K562 (cell line): ENCODE results near the gene LRRC8E. TPM values are rescaled to one million over a fixed set of nuclear protein-coding genes. Genes with fewer than 3 reads are reported as not detected.

Experiments
- ASH1L ChIP-seq: fragments of 450-650 bp; IDR thresholded peaks from 2 replicates; pipeline ENCODE4 v1.6.1; 2018; ENCODE audit warnings: borderline replicate concordance, mild to moderate bottlenecking, low read depth; ENCODE audit not compliant: partially characterized antibody
- BCOR ChIP-seq: fragments of 450-650 bp; IDR thresholded peaks from 2 replicates; pipeline ENCODE4 v1.6.1; 2016
- CCNT2 ChIP-seq: IDR thresholded peaks from 2 replicates; pipeline ENCODE4 v1.6.1; 2011; ENCODE audit warnings: borderline replicate concordance, low read depth, mild to moderate bottlenecking, moderate library complexity, mixed read lengths, low read length; ENCODE audit not compliant: insufficient read length; ENCODE audit errors: extremely low read depth
- CEBPG ChIP-seq, 3 experiments: fragments of 200-800 bp in 1 of 3; sonication (Bioruptor generic) in 1 of 3; sonication (generic) in 1 of 3; formaldehyde crosslinking in 1 of 3; IDR thresholded peaks in 2 of 3; conservative IDR thresholded peaks in 1 of 3; 2 replicates each; pipeline versions ENCODE4 v1.6.1 to v1.8.0; 2016 to 2022; ENCODE audit warnings: missing compliant biosample characterization in 2 of 3, missing genetic modification characterization in 2 of 3, mild to moderate bottlenecking in 1 of 3, missing genetic modification reagents in 1 of 3
- ETV1 ChIP-seq: fragments of 450-650 bp; conservative IDR thresholded peaks from 2 replicates; pipeline ENCODE4 v1.6.1; 2016; ENCODE audit warnings: missing genetic modification characterization, control low read depth, low read depth, missing compliant biosample characterization
- FUS ChIP-seq: fragments of 200-400 bp; formaldehyde crosslinking; optimal IDR thresholded peaks from 2 replicates; pipeline ENCODE3; 2017; ENCODE audit warnings: low read depth, low read length
- HDAC1 ChIP-seq, 2 experiments: fragments of 450-650 bp; IDR thresholded peaks; 2 replicates each; pipeline ENCODE4 v1.6.1; 2016 to 2017; ENCODE audit warnings: inconsistent platforms in 1 of 2, mild to moderate bottlenecking in 1 of 2, moderate library complexity in 1 of 2
- HSF4 ChIP-seq: fragments of 250-450 bp; sonication (Bioruptor Pico); IDR thresholded peaks from 2 replicates; pipeline ENCODE4 v2.1.2; 2022; ENCODE audit warnings: mild to moderate bottlenecking, moderate library complexity, borderline replicate concordance
- JUN ChIP-seq, 2 experiments: sonication (generic) in 1 of 2; formaldehyde crosslinking in 1 of 2; IDR thresholded peaks; 2 replicates each; pipeline versions ENCODE4 v1.6.1 to v1.8.0; 2012 to 2022; ENCODE audit warnings: borderline replicate concordance in 2 of 2, mild to moderate bottlenecking in 2 of 2, improper control_type of control experiment in 1 of 2, low read depth in 1 of 2, low read length in 1 of 2, missing genetic modification reagents in 1 of 2
- MCM7 ChIP-seq, 2 experiments: fragments of 450-650 bp; IDR thresholded peaks; 2 replicates each; pipeline ENCODE4 v1.6.1; 2016 to 2018
- MNT ChIP-seq, 2 experiments: fragments of 450-650 bp; conservative IDR thresholded peaks; 2 replicates each; pipeline ENCODE4 v1.6.1; 2017; ENCODE audit warnings: mild to moderate bottlenecking in 2 of 2, moderate library complexity in 2 of 2
- MTA1 ChIP-seq: fragments of 450-650 bp; IDR thresholded peaks from 2 replicates; pipeline ENCODE4 v1.6.1; 2017; ENCODE audit warnings: borderline replicate concordance
- NEUROD1 ChIP-seq: fragments of 150-350 bp; IDR thresholded peaks from 2 replicates; pipeline ENCODE4 v1.6.1; 2014; ENCODE audit warnings: borderline replicate concordance, low read length, low read depth; ENCODE audit not compliant: partially characterized antibody
- NR2C2 ChIP-seq, 2 experiments: fragments of 200-800 bp in 1 of 2; sonication (Bioruptor generic) in 1 of 2; sonication (generic) in 1 of 2; formaldehyde crosslinking in 1 of 2; IDR thresholded peaks; 2 replicates each; pipeline versions ENCODE4 v1.6.1 to v1.8.0; 2016 to 2022; ENCODE audit warnings: mild to moderate bottlenecking in 1 of 2, missing compliant biosample characterization in 1 of 2, missing genetic modification characterization in 1 of 2, missing genetic modification reagents in 1 of 2
- NR4A1 ChIP-seq, 2 experiments: fragments of 250-450 bp in 1 of 2; fragments of 450-650 bp in 1 of 2; sonication (Bioruptor Pico) in 1 of 2; IDR thresholded peaks; 2 replicates each; pipeline versions ENCODE4 v1.4.0 to v1.6.1; 2016 to 2020; ENCODE audit warnings: mild to moderate bottlenecking in 2 of 2, missing compliant biosample characterization in 1 of 2, missing genetic modification characterization in 1 of 2, moderate library complexity in 1 of 2
- RBFOX2 ChIP-seq: fragments of 200-400 bp; formaldehyde crosslinking; IDR thresholded peaks from 2 replicates; pipeline ENCODE4 v1.6.1; 2017; ENCODE audit warnings: low read depth, mild to moderate bottlenecking, low read length, moderate library complexity
- STAG1 ChIP-seq: sonication (generic); formaldehyde crosslinking; IDR thresholded peaks from 2 replicates; pipeline ENCODE4 v1.5.0; 2020; ENCODE audit warnings: missing genetic modification reagents, borderline replicate concordance
- SUPT5H ChIP-seq: fragments of 450-650 bp; IDR thresholded peaks from 2 replicates; pipeline ENCODE4 v1.6.1; 2016
- TFAP4 ChIP-seq: sonication (generic); formaldehyde crosslinking; IDR thresholded peaks from 2 replicates; pipeline ENCODE4 v1.8.0; 2022; ENCODE audit warnings: missing genetic modification reagents, mild to moderate bottlenecking, moderate library complexity, borderline replicate concordance
- TGIF2 ChIP-seq: sonication (generic); formaldehyde crosslinking; IDR thresholded peaks from 2 replicates; pipeline ENCODE4 v1.8.1; 2022; ENCODE audit warnings: mild to moderate bottlenecking, missing genetic modification reagents, moderate library complexity
- U2AF1 ChIP-seq: fragments of 200-400 bp; formaldehyde crosslinking; optimal IDR thresholded peaks from 2 replicates; pipeline ENCODE3; 2017; ENCODE audit warnings: mild to moderate bottlenecking, low read depth, low read length, moderate library complexity
- ZFP36 ChIP-seq: fragments of 150-350 bp; IDR thresholded peaks from 2 replicates; pipeline ENCODE4 v1.6.1; 2018; ENCODE audit warnings: low read length, low read depth; ENCODE audit not compliant: partially characterized antibody
- ZFPM2 ChIP-seq: fragments of 250-450 bp; sonication (Bioruptor Pico); IDR thresholded peaks from 2 replicates; pipeline ENCODE4 v1.5.1; 2022; ENCODE audit warnings: mild to moderate bottlenecking
- ZNF354B ChIP-seq: fragments of 250-450 bp; sonication (Bioruptor Pico); IDR thresholded peaks from 2 replicates; pipeline ENCODE4 v1.4.0; 2020
- ZNF76 ChIP-seq: fragments of 250-450 bp; sonication (Bioruptor Pico); IDR thresholded peaks from 2 replicates; pipeline ENCODE4 v1.4.0; 2020; ENCODE audit warnings: mild to moderate bottlenecking, moderate library complexity, borderline replicate concordance
- polyA plus RNA-seq, 8 experiments: library from polyadenylated mRNA; depleted of rRNA in 4 of 8; stranded (reverse) in 5 of 8; unstranded in 3 of 8; fragments of >200 nt; fragmentation: Nextera tagmentation in 2 of 8; fragmentation: Illumina TruSeq in 1 of 8; extraction: Ambion mirVana in 2 of 8; extraction: Trizol in 1 of 8; gene quantifications; 2 replicates each; pipeline versions ENCODE4 v1.2.1 to v1.2.3, GENCODE V29; 2011 to 2014; ENCODE audit warnings: inconsistent platforms in 1 of 8, missing spikeins in 1 of 8
- total RNA-seq, 7 experiments: library from RNA; depleted of rRNA in 6 of 7; stranded (reverse); fragments of >200 nt in 6 of 7; fragmentation: Illumina TruSeq in 2 of 7; extraction: Trizol in 2 of 7; gene quantifications; 2 replicates each; pipeline versions ENCODE4 v1.2.1 to v1.2.3, GENCODE V29; 2011 to 2021; ENCODE audit warnings: low replicate concordance in 1 of 7

LRRC8E gene
- total and polyA plus RNA-seq, 9 of the 15 experiments (the other 6 are each of a cell fraction or from before 2014, with no cell fraction given): 0.08 to 5.7 (median 3.5) TPM; not detected in 1

GRCh38 chr19:7944177-7944761 lies 56.0 kb downstream of the LRRC8E start (continued):
- TF ChIP-seq MNT (conservative IDR thresholded peaks at IDR 0.05) (peak; percentile 88 to 89), HSF4 (CRISPR knock-in tag) (no peak), ZFPM2 (no peak), BCOR (peak; percentile 70), FUS (no peak), ETV1 (tag) (no peak), RBFOX2 (no peak), NR2C2 (CRISPR knock-in tag; IDR thresholded peaks at IDR 0.05) (no peak), NR2C2 (tag; IDR thresholded peaks at IDR 0.05) (no peak), ZNF354B (CRISPR knock-in tag) (peak; percentile 41; the same call in 1 of the 2 replicates), NR4A1 (CRISPR knock-in tag; IDR thresholded peaks at IDR 0.05) (no peak), NR4A1 (tag; IDR thresholded peaks at IDR 0.05) (no peak), SUPT5H (no peak), MCM7 (IDR thresholded peaks at IDR 0.05) (no peak), CCNT2 (no peak), ZNF76 (CRISPR knock-in tag) (no peak), ASH1L (no peak), U2AF1 (no peak), STAG1 (CRISPR knock-in tag) (no peak), JUN (IDR thresholded peaks at IDR 0.05; ENCODE audit: borderline replicate concordance, low read depth, low read length) (no peak), JUN (CRISPR knock-in tag; IDR thresholded peaks at IDR 0.05; ENCODE audit: borderline replicate concordance) (no peak), ZFP36 (peak; percentile 70), MTA1 (no peak), TGIF2 (no peak), NEUROD1 (no peak), CEBPG (CRISPR knock-in tag; IDR thresholded peaks at IDR 0.05) (no peak), CEBPG (tag; conservative IDR thresholded peaks at IDR 0.05 in 1 of 2, IDR thresholded peaks at IDR 0.05 in 1 of 2) (no peak), HDAC1 (IDR thresholded peaks at IDR 0.05) (peak in 1 of 2 experiments; percentile 76; a peak in 1 of 4 replicates), TFAP4 (CRISPR knock-in tag) (no peak)
